B cell (primary cell): ENCODE data around the gene HDX. TPM values are rescaled to one million over a fixed set of nuclear protein-coding genes. Genes with fewer than 3 reads are reported as not detected.

Source experiments
- ATAC-seq: fragments of 200-7000 bp; cut with Tn5 transposase; one replicate; pipeline ENCODE4 v1.10.0; 2021; ENCODE audit warnings: low read depth, mild to moderate bottlenecking, moderate number of reproducible peaks, moderate library complexity
- CTCF ChIA-PET: fragments of 350-600 bp; sonication (Branson Sonifier 250); formaldehyde crosslinking; loops from one replicate; lab custom pipeline; 2021; ENCODE audit warnings: antibody characterized with exemption, inconsistent platforms; lab: Charles Lee
- POLR2A ChIA-PET: fragments of 350-600 bp; sonication (Branson Sonifier 250); formaldehyde crosslinking; loops from one replicate; lab custom pipeline; 2021; ENCODE audit warnings: antibody characterized with exemption; lab: Charles Lee
- DNase-seq: peaks from one replicate; pipeline ENCODE4 v3.0.0; 2013
- H2AFZ ChIP-seq: 2 replicates; pipeline ENCODE4 v1.6.1; 2012; ENCODE audit warnings: mild to moderate bottlenecking, low read depth, low read length; ENCODE audit not compliant: insufficient read depth, poor library complexity, severe bottlenecking
- H3K27ac ChIP-seq, 2 donors: 1 replicate in 1 of 2; 2 replicates in 1 of 2; pipeline ENCODE4 v1.5.1; 2012 to 2013; ENCODE audit warnings: low read length in 2 of 2, mild to moderate bottlenecking in 2 of 2, moderate library complexity in 1 of 2
- H3K27me3 ChIP-seq, 4 experiments: fragments of 200-600 bp in 1 of 4; sonication (generic) in 1 of 4; replicated peaks in 1 of 4; 1 replicate in 2 of 4; 2 replicates in 2 of 4; pipeline versions ENCODE4 v1.6.1 to v1.7.0; 2013 to 2016; ENCODE audit warnings: low read length in 3 of 4, mild to moderate bottlenecking in 2 of 4, mixed read lengths in 1 of 4, moderate library complexity in 1 of 4; ENCODE audit not compliant: insufficient read depth in 4 of 4, control insufficient read depth in 3 of 4; ENCODE audit errors: control extremely low read depth in 1 of 4
- H3K36me3 ChIP-seq, 2 experiments: replicated peaks in 1 of 2; 1 replicate in 1 of 2; 2 replicates in 1 of 2; pipeline versions ENCODE4 v1.6.1 to v1.7.1; 2013; ENCODE audit warnings: low read length in 1 of 2; ENCODE audit not compliant: insufficient read depth in 2 of 2, control insufficient read depth in 1 of 2; ENCODE audit errors: control extremely low read depth in 1 of 2, extremely low read depth in 1 of 2
- H3K4me1 ChIP-seq, 2 donors: fragments of 200-600 bp in 1 of 2; sonication (generic) in 1 of 2; 1 replicate in 1 of 2; 2 replicates in 1 of 2; pipeline versions ENCODE4 v1.5.1 to v1.6.1; 2013 to 2017; ENCODE audit warnings: low read length in 2 of 2; ENCODE audit not compliant: control insufficient read depth in 2 of 2, insufficient read depth in 2 of 2
- H3K4me2 ChIP-seq: replicated peaks from 2 replicates; pipeline ENCODE3; 2012; ENCODE audit warnings: mild to moderate bottlenecking, low read depth, low read length; ENCODE audit not compliant: poor library complexity, severe bottlenecking
- H3K4me3 ChIP-seq, 5 experiments: fragments of 200-600 bp in 1 of 5; sonication (generic) in 1 of 5; 1 replicate in 3 of 5; 2 replicates in 2 of 5; pipeline versions ENCODE4 v1.5.1 to v1.7.0; 2011 to 2016; ENCODE audit warnings: low read length in 4 of 5, mild to moderate bottlenecking in 4 of 5, low read depth in 2 of 5, control low read depth in 1 of 5, moderate library complexity in 1 of 5; ENCODE audit not compliant: insufficient read depth in 1 of 5; ENCODE audit errors: control extremely low read depth in 1 of 5, extremely low read depth in 1 of 5
- H3K79me2 ChIP-seq: fragments of 200-600 bp; sonication (generic); one replicate; pipeline ENCODE4 v1.6.0; 2016; ENCODE audit warnings: low read length; ENCODE audit not compliant: control insufficient read depth, insufficient read depth
- H3K9ac ChIP-seq: fragments of 200-600 bp; sonication (generic); 2 replicates; pipeline ENCODE4 v1.6.1; 2017; ENCODE audit warnings: mild to moderate bottlenecking, low read length, moderate library complexity
- H3K9me3 ChIP-seq, 3 donors: one replicate each; pipeline versions ENCODE4 v1.6.1 to v1.7.1; 2013; ENCODE audit warnings: low read length in 2 of 3; ENCODE audit not compliant: control insufficient read depth in 2 of 3, insufficient read depth in 1 of 3; ENCODE audit errors: control extremely low read depth in 1 of 3
- H4K20me1 ChIP-seq: 2 replicates; pipeline ENCODE4 v1.6.0; 2012; ENCODE audit warnings: mild to moderate bottlenecking, low read length; ENCODE audit not compliant: insufficient read depth, control insufficient read depth, poor library complexity, severe bottlenecking
- H3K27ac Mint-ChIP-seq: one replicate; pipeline ENCODE4 v1.8.0; 2021; ENCODE audit warnings: mixed read lengths
- H3K27me3 Mint-ChIP-seq: one replicate; pipeline ENCODE4 v1.8.0; 2021; ENCODE audit warnings: mixed read lengths
- H3K4me1 Mint-ChIP-seq: one replicate; pipeline ENCODE4 v1.8.0; 2021; ENCODE audit warnings: mixed read lengths
- H3K4me3 Mint-ChIP-seq: one replicate; pipeline ENCODE4 v1.8.0; 2021; ENCODE audit warnings: mixed read lengths
- H3K9me3 Mint-ChIP-seq: one replicate; pipeline ENCODE4 v1.8.0; 2022; ENCODE audit warnings: mixed read lengths; ENCODE audit not compliant: insufficient read depth
- CTCF ChIP-seq: fragments of 200-600 bp; IDR thresholded peaks from one replicate; pipeline ENCODE4 v1.8.0; 2022; ENCODE audit warnings: antibody characterized with exemption, mild to moderate bottlenecking
- EZH2 ChIP-seq: IDR thresholded peaks from 2 replicates; pipeline ENCODE4 v1.6.1; 2012; ENCODE audit warnings: borderline replicate concordance, low read depth, mild to moderate bottlenecking, moderate library complexity, low read length; ENCODE audit not compliant: insufficient read depth, poor library complexity, severe bottlenecking
- WGBS: methylation state at CpG from one replicate; pipeline ENCODE4 v1.1.5; 2013; ENCODE audit warnings: missing lambda C conversion rate; ENCODE audit not compliant: insufficient coverage; 5-methylcytosine and 5-hydroxymethylcytosine counted together
- intact Hi-C: fragments of 100-400 bp; cut with micrococcal nuclease; formaldehyde crosslinking; loops from one replicate; pipeline ENCODE4 v1.10.0; 2022
- polyA plus RNA-seq: library from polyadenylated mRNA; depleted of rRNA; stranded (reverse); fragments of >200 nt; gene quantifications from 2 replicates; pipeline ENCODE4 v1.2.3, GENCODE V29; 2012
- total RNA-seq, 2 donors: library from RNA; stranded (reverse); fragments of 120-200 nt in 1 of 2; gene quantifications; 1 replicate in 1 of 2; 2 replicates in 1 of 2; pipeline versions ENCODE4 v1.2.3 to v1.2.4, GENCODE V29; 2013 to 2022

The HDX gene
- total and polyA plus RNA-seq, 2 donors (not counting 1 experiment from before 2014, with no cell fraction given) = 1.00 to 3.2 TPM

GRCh38 chrX:84488426-84488825, 13.8 kb downstream of the HDX start:
- no peak overlapping the region for H3K4me3 ChIP-seq
- peaks cover 0 to under 1% (median 0%) of the 10 kb centered on the region in 3 donors for H3K9me3 ChIP-seq
- no peaks in the 10 kb centered on the region for H3K79me2 ChIP-seq
- no peaks in the 10 kb centered on the region for H4K20me1 ChIP-seq
- intact Hi-C loops = no loop called here
- no peak overlapping the region for H3K27ac ChIP-seq
- no peaks in the 10 kb centered on the region for H3K9me3 Mint-ChIP-seq
- H3K27me3 ChIP-seq = no peaks in the 10 kb centered on the region
- TF ChIP-seq EZH2 (no peak), CTCF (no peak)
- H3K9ac ChIP-seq = no peak overlapping the region
- ChIA-PET POLR2A (no interaction called here), CTCF (no interaction called here)
- no peak for ATAC-seq
- no peak overlapping the region for H3K4me2 ChIP-seq
- peaks cover 8% of the 10 kb centered on the region for H3K4me1 Mint-ChIP-seq
- no peak overlapping the region for H2AFZ ChIP-seq
- H3K36me3 ChIP-seq = no peaks in the 10 kb centered on the region
- H3K4me1 ChIP-seq = peaks cover 0 to 3% of the 10 kb centered on the region in 2 donors
- no peak for DNase-seq
- H3K27ac Mint-ChIP-seq = no peak overlapping the region
- no peaks in the 10 kb centered on the region for H3K27me3 Mint-ChIP-seq
- H3K4me3 Mint-ChIP-seq = no peak overlapping the region

GRCh38 chrX:84487365-84488353, 14.6 kb downstream of the HDX start:
- intact Hi-C loops = no loop called here
- Histone ChIP-seq H4K20me1 (no peaks in the 10 kb centered on the region), H3K27me3 (no peaks in the 10 kb centered on the region), H3K36me3 (no peaks in the 10 kb centered on the region), H3K9ac (peak overlapping the region; percentile 8), H3K4me2 (peak overlapping the region; percentile 45), H3K4me3 (no peak overlapping the region), H3K4me1 (peaks cover 0 to 3% of the 10 kb centered on the region in 2 donors), H3K27ac (peak overlapping the region in 1 of 2 donors; percentile 47), H2AFZ (peak overlapping the region; percentile 52), H3K79me2 (no peaks in the 10 kb centered on the region), H3K9me3 (peaks cover 0 to 7% (median 5%) of the 10 kb centered on the region in 3 donors)
- ATAC-seq (peak; percentile 33), DNase-seq (peak; percentile 19)
- Mint-ChIP-seq H3K9me3 (no peaks in the 10 kb centered on the region), H3K4me1 (peaks cover 8% of the 10 kb centered on the region), H3K4me3 (peak overlapping the region; percentile 72), H3K27me3 (no peaks in the 10 kb centered on the region), H3K27ac (peak overlapping the region; percentile 22)
- POLR2A ChIA-PET = no interaction called here
- TF ChIP-seq CTCF (no peak), EZH2 (no peak)
- CTCF ChIA-PET = no interaction called here
- WGBS = no CpG with 5 or more reads among the region's 3 CpGs
